ENCODE data around the gene OR2G6. TPM values are rescaled to one million over a fixed set of nuclear protein-coding genes. Genes with fewer than 3 reads are reported as not detected.
"Not testable (repeated sequence)": the region's sequence is repeated elsewhere in the genome, so short reads cannot be mapped to it uniquely, and the experiment has no call there.

The OR2G6 gene
- not detected for total RNA-seq

DNA sequence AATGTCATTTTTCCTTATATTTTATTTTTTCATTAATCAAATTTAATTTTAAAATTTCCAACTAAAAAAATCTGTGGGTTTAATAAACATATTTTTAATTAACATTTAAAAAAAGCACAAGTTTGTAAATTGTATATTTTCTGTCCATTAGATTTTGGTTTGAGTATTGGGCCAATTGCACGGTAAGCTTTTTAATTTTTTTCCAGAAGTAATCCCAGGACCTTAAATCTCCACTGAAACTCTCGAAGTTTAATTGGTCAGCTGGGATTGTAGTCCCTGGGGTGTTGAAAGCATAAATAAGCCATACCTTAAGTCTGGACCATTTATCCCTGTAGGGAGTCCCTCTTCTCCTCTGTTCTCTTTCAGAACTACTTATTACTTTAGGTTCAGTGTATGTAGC lies at the start of gene OR2G6:
Gene OR2G6, plus strand, starts transcription at position 301 of the 400 bp plus-strand sequence. CDS start 13,574 bp downstream, outside the sequence.
- H3K27ac ChIP-seq; H3K4me1 ChIP-seq; H3K27me3 ChIP-seq; intact Hi-C loops (cut with DNase I); H3K4me3 ChIP-seq; DNase-seq (ENCODE audit: extremely low spot score in 2 of 2); H3K9me3 ChIP-seq; H3K36me3 ChIP-seq: not testable (repeated sequence)

DNA sequence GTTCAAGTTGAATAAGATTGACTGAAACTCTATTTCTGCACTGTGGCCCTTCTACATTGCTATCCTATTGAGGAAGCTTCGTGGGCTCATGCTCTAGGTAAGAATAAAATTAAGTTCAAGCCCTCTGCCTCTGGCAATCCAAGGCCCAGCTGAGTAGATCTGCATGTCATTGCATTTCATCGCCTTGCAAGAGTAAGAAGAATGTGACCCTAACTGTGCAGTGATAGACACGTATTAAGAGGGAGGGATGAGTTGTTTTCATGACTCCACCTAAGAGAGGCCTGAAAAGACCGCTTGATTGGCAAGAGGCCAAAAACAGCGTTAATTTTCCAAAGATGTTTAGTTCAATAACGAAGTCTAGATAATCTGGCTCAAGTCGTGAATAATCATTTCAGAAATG lies 48.8 kb upstream of the OR2G6 start:
- DNase-seq (ENCODE audit: extremely low spot score in 2 of 2); intact Hi-C loops (cut with DNase I); H3K27me3 ChIP-seq; H3K27ac ChIP-seq; H3K4me3 ChIP-seq; H3K9me3 ChIP-seq; H3K4me1 ChIP-seq; H3K36me3 ChIP-seq: not testable (repeated sequence)

DNA sequence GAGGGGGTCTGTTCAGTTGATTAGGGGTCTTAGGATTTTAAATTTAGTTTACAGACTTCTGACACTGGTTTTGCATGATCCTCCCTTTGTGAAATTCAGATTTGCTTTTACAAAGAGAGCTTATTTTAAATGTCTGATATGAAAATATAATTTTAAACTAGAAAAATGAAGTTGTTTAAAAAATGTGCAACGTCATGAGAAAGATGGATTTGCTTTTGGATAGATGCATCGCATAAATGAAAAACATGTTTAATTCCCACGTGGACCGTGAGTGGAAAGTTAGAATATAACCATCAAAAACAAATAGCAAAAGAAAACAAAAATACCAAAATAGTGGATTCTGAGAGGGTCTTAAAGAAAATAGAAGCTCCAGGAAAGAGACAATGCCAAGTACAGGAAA lies 36.7 kb upstream of the OR2G6 start:
- Histone ChIP-seq H3K36me3 (no peaks in the 10 kb centered on the region), H3K4me1 (no peaks in the 10 kb centered on the region), H3K4me3 (no peak overlapping the region), H3K27ac (no peak overlapping the region), H3K27me3 (no peaks in the 10 kb centered on the region), H3K9me3 (no peaks in the 10 kb centered on the region)
- intact Hi-C loops (cut with DNase I): no loop called here
- DNase-seq (ENCODE audit: extremely low spot score in 2 of 2): no peak
- TF ChIP-seq POLR2A (IDR thresholded peaks at IDR 0.05): no peak
- TF ChIP-seq, protein P1, sequence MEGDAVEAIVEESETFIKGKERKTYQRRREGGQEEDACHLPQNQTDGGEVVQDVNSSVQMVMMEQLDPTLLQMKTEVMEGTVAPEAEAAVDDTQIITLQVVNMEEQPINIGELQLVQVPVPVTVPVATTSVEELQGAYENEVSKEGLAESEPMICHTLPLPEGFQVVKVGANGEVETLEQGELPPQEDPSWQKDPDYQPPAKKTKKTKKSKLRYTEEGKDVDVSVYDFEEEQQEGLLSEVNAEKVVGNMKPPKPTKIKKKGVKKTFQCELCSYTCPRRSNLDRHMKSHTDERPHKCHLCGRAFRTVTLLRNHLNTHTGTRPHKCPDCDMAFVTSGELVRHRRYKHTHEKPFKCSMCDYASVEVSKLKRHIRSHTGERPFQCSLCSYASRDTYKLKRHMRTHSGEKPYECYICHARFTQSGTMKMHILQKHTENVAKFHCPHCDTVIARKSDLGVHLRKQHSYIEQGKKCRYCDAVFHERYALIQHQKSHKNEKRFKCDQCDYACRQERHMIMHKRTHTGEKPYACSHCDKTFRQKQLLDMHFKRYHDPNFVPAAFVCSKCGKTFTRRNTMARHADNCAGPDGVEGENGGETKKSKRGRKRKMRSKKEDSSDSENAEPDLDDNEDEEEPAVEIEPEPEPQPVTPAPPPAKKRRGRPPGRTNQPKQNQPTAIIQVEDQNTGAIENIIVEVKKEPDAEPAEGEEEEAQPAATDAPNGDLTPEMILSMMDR (IDR thresholded peaks at IDR 0.05): no peak
- TF ChIP-seq POLR2AphosphoS5 (IDR thresholded peaks at IDR 0.05; ENCODE audit: insufficient read depth in 1 of 2, low read depth in 1 of 2): no peak

DNA sequence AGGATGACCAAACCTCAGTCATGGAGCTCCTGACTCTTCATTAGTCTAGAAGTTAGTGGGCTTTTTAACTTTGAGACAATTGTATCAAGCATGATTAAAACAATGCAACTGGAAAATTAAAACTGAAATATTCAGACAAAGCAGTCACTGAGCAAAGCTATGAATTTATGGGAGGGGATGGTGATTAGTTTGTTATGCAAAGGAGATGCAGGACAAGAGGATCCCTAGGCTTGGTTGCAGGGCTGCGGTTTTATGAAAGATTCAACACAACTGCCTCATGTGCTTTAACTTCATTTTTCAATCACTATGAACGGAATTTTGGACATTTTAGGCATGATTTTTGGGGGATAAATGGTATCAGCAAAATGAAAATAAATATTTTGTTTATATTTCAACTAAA lies 35.8 kb upstream of the OR2G6 start:
- H3K36me3 ChIP-seq; H3K27ac ChIP-seq; intact Hi-C loops (cut with DNase I); H3K9me3 ChIP-seq; H3K4me3 ChIP-seq; DNase-seq (ENCODE audit: extremely low spot score in 2 of 2); H3K4me1 ChIP-seq; H3K27me3 ChIP-seq: not testable (repeated sequence)

DNA sequence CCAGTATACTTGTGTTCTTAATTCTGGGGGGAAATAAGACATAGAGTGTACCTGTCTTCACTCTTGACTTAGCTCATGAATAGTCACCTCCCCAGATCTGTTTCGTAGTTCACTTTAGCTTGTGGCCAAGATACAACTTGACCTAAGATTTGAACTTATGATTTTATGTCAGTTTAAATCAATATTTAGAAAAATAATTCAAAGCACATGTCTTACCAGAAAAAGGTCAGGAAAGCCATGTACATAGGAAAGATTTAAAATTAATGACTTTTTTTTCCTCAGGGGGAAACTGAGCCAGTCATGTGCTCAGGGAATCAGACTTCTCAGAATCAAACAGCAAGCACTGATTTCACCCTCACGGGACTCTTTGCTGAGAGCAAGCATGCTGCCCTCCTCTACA lies 34.8 kb upstream of the OR2G6 start, which contains the start of gene OR2T3:
Gene OR2T3, plus strand, starts transcription at position 301 of the 400 bp plus-strand sequence. Its CDS starts 0 bp downstream, at position 301.
- H3K27ac ChIP-seq; intact Hi-C loops (cut with DNase I); DNase-seq (ENCODE audit: extremely low spot score in 2 of 2); H3K4me3 ChIP-seq; H3K27me3 ChIP-seq; H3K36me3 ChIP-seq; H3K4me1 ChIP-seq; H3K9me3 ChIP-seq: not testable (repeated sequence)

DNA sequence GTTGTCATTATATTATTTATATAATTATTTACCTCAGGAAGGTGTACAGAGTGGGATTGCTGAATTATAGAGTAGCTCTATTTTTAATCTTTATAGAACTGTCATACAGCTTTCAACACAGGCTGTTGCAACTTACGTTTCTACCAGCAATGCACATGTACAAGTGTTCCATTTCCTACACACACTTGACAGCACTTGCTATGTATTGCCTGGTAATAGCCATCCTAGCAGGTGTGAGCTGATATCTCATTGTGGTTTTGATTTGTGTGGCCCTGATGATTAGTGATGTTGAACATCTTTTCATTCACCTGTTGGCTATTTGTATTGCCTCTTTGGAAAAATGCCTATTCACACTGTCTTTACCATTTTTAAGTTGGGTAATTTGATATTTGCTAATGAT lies 32.2 kb upstream of the OR2G6 start:
- intact Hi-C loops (cut with DNase I); H3K4me1 ChIP-seq: not testable (repeated sequence)

DNA sequence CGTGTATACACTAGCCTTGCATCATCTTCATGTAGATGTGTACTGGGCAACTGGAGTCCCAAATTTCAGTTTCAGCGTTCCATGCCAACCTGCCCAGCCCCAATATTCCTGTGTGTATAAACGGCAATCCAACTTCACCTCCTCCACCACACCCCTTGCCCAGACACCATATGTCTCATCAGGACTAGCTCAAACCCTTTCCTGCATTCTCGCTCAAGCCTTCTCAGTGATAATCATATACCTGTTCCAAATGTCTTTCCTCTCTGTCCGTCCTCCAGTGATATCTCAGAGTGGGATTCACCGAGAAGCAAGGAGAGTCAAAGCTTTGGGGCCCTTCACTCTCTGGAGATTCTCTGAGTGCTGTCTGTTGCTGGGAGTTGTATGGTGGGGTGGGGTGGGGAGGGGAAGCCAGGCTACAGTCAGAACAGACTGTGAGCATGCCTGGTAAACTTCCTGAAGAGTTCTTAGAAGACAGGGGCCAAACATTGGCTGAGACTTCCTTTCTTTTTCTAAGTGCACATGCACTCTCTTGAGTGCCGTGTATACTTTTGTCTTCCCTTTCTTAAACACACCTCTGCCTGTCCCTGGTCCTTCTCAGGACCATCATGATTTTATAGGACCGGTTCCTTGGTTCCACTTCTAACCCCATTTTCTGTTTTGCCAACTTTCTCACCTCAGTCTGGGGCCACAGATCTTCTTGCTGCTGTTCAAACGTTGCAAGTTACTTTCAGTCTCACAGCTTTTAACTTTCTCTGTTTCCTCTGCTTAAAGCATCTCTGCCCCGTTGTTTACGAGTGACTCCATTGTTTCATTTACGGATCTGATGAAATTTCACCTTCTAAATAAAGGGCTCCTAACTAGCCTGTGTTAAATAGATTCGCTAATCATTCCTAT lies 25.9 kb upstream of the OR2G6 start:
- H3K27ac ChIP-seq; H3K4me1 ChIP-seq; DNase-seq (ENCODE audit: extremely low spot score in 2 of 2); intact Hi-C loops (cut with DNase I); H3K27me3 ChIP-seq; H3K9me3 ChIP-seq; H3K4me3 ChIP-seq; H3K36me3 ChIP-seq: not testable (repeated sequence)

More for the DNA sequence above, 32.2 kb upstream of the OR2G6 start:
- H3K27me3 ChIP-seq; H3K36me3 ChIP-seq; DNase-seq (ENCODE audit: extremely low spot score in 2 of 2); H3K9me3 ChIP-seq; H3K4me3 ChIP-seq; H3K27ac ChIP-seq: not testable (repeated sequence)

DNA sequence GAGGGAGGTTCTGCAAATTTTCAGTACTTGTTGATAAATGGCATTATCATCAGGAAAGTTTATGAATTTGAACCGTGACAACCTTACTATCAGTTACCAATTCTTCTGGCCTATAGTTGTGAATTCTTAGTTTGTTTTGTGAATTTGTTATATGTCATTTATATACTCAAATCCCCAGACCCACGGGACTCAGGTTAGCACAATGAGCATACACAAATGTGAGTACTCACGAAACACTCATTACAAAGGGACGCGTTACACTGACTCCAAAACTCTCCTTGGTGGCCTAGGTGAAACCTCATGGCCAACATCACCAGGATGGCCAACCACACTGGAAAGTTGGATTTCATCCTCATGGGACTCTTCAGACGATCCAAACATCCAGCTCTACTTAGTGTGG lies 19.6 kb upstream of the OR2G6 start, which contains the start of gene OR2T5:
Gene OR2T5, plus strand, starts transcription at position 301 of the 400 bp plus-strand sequence. Its CDS starts 0 bp downstream, at position 301.
- DNase-seq (ENCODE audit: extremely low spot score in 2 of 2); H3K27me3 ChIP-seq; intact Hi-C loops (cut with DNase I); H3K4me1 ChIP-seq; H3K36me3 ChIP-seq; H3K27ac ChIP-seq; H3K9me3 ChIP-seq; H3K4me3 ChIP-seq: not testable (repeated sequence)

DNA sequence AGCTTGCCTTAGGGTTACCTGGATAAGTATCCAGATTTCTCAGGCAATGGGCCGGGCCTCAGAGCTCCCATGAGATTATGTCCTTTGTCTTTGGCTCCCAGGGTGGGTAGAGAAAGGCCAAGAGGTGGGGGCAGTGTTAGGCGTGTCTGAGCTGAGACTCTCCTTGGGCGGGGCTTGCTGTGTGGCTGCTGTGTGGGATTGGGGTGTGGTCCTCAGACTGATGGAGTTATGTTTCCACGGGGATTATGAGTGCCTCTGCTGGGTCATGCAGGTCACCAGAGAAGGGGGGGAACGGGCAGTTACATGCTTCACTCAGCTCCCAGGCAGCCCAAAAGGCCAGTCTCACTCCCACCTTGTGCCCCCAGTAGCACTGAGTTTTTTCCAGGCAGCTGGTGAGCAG lies 11.2 kb upstream of the OR2G6 start:
- H3K4me1 ChIP-seq; H3K27ac ChIP-seq; H3K36me3 ChIP-seq; intact Hi-C loops (cut with DNase I); H3K27me3 ChIP-seq; DNase-seq (ENCODE audit: extremely low spot score in 2 of 2); H3K4me3 ChIP-seq; H3K9me3 ChIP-seq: not testable (repeated sequence)

DNA sequence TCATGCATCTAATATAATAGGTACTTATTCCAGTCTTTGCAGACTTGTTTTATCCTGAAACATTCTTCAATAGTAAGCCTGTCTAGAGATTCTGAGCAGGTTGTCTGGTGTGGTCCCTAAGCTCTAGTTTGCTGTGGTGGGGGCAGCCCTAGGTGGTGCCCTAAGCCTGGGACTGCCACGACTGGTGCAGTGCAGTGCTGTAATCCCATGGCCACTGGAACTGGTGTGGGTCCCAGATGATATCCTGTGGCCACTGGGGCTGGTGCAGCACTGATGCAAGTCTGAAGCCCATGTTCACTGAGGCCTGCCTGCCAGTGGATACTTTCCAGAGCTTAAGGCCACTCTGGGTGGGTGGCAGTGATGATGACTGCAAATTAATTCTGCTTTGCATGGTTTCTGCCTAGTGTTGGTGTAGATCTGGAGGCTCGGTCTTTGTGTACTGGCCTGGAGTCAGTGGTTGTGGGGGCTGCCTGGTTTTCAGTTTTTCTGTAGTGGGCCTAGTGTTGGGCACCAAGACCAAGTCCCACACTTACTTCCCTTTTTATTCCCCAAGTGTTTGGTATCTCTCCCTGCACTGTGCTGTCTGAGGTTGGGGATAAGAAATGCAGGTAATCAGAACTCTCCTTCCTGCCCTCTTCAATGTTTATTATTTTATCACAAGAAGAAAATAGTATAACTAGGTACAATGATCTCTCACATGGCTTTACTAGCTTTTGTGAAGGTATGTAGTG lies 7.4 kb upstream of the OR2G6 start:
- H3K9me3 ChIP-seq; intact Hi-C loops (cut with DNase I): not testable (repeated sequence)
- peak in 1 of 2 donors; percentile 46 for DNase-seq (ENCODE audit: extremely low spot score in 2 of 2)

DNA sequence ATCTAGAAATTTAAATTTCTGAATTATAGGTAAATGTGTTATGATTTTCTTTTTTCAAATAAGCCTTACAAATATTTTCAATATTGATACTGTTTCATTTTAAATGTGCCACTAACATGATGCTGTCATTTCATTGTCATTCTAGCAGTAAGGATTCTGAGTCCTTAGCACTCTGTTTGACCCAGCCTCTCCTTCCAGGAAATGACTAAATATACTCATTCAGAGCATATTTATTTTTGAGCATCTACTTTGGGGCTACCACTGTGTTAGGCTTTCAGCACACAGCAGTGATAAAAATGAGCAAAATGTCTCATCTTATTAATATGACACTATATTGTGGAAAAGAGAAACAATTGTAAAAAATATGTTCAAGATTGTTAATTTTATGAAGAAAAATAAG lies 2.3 kb downstream of the OR2G6 start:
- H3K4me1 ChIP-seq; H3K9me3 ChIP-seq; H3K27ac ChIP-seq; H3K27me3 ChIP-seq; intact Hi-C loops (cut with DNase I); H3K36me3 ChIP-seq; DNase-seq (ENCODE audit: extremely low spot score in 2 of 2); H3K4me3 ChIP-seq: not testable (repeated sequence)

More for the DNA sequence above, 7.4 kb upstream of the OR2G6 start:
- H3K4me3 ChIP-seq, H3K27ac ChIP-seq, H3K4me1 ChIP-seq, H3K36me3 ChIP-seq, H3K27me3 ChIP-seq: not testable (repeated sequence)
